ENCODE results near the gene P4HA1.
"Not testable (repeated sequence)": the region's sequence is repeated elsewhere in the genome, so short reads cannot be mapped to it uniquely, and the experiment has no call there.

Gene P4HA1

GRCh38 chr10:73096449-73097304, at the start of gene P4HA1:
TSS of gene P4HA1 (minus strand) at chr10:73096866. CDS start at chr10:73074883, 21,983 bp downstream.
- DNase-seq, result peak; percentile 99

DNA sequence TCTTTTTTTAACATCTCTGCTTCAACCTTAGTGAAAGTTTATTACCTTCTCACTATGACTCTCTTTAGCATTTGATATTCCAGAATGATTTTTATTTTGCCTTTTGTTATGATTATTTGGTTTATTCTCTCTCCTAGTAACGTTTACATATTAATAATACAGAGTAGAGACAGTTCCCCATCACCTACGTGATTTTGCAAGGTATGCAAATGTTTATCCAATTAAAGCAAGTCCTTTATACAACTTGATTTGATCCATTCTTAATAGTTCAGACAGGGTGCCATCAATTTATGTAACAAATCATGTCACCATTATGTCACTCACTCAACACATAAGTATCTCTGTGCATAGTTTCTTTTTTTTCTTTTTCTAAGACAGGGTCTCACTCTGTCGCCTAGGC, 44.9 kb upstream of the P4HA1 start:
- no peak for DNase-seq

- DNase-seq, result no peak
These were observed 42.6 kb upstream of the P4HA1 start for GRCh38 chr10:73139251-73139650.

GRCh38 chr10:73136627-73137026, 40.0 kb upstream of the P4HA1 start:
- DNase-seq, result no peak

DNA sequence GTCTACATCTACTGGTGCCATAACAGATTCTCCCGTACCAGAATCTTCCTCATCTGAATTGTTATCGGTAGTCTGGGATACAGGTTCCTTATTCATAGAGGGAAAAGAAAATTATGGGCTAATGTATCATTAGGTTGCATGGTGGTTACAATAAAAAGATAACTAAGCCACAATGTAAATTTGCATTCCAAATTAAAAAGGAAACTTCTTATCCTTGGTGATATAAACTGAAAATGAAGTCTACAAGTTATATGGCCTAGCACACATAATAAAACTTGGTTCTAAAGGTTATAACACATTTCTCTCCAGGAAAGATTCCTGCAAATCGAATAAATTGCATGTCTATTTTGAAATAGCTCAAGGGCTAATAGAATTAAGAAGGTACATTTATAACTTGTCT, 38.1 kb upstream of the P4HA1 start:
- DNase-seq, result no peak

DNA sequence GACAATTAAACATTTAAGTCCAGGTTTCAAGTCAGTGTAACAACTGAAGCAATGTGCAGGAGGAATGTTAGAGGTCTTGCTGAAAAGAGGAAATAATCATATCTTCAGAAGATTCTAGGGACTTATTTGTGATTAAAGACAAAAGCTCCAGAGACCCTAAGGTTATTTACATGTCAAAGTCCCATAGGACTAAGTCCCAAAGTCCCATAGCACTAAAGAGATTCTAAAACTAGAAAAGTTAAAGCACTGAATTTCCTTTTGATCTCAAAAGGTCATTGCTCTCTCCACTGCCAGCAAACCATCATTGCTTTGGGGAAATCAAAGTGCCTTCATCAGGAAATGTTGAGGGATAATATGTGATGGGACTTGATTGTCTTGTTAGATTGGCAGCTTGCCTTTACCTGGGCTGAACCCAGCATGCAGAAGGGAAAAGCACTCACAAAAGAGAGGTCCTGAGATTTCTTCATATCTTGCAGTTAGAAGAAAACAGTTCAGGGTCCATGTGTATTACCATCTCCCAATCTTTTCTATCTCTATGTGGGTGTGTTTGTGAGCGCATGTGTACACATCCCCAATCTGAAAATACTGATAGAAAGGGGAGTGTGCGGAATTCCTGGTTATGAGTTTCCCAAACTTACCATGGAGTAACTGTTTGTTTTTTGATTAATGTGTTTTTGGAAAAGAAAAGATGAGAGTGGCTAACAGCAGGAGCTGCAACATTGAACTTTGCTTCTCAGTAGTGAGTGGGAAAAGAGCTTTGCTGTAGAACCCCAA, 35.4 kb upstream of the P4HA1 start:
- no peak for DNase-seq

- no peak for DNase-seq
These were observed 34.6 kb upstream of the P4HA1 start for GRCh38 chr10:73131301-73131700.

DNA sequence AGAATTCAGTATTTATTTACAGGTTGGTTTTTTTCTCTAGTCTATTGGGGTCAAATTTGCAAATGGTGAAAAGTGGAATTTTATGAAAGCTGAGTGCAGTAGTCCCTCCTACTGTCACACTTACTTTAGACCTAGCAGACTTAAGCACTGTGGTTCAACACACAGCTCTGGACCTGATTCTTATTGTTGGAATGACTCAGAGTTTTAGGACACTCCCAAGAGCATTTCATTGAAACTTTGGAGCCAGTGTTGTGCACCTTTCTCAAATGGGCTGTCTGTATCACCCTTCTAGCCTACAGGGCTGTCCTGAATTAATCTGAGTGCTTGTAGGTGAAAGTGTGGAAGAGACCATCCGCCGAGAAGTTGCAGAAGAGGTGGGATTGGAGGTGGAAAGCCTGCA, 29.7 kb upstream of the P4HA1 start:
- no peak for DNase-seq

DNA sequence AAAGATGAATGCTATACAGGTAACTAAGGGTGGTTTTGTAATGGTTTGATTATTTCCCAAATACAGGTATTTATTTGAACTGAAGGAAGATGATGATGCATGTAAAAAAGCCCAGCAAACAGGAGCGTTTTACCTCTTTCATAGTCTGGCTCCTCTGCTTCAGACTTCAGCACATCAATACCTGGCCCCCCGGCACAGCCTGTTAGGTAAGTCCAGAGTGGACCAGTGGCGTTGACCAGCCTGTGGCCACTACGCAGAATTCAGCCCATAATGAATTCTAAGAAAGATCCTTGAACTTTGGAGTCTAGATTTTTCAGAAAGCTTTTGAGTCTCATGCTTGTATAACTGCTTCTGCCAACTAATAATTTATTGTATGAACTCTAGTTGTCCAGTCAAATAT, 23.3 kb upstream of the P4HA1 start:
- DNase-seq, result no peak

DNA sequence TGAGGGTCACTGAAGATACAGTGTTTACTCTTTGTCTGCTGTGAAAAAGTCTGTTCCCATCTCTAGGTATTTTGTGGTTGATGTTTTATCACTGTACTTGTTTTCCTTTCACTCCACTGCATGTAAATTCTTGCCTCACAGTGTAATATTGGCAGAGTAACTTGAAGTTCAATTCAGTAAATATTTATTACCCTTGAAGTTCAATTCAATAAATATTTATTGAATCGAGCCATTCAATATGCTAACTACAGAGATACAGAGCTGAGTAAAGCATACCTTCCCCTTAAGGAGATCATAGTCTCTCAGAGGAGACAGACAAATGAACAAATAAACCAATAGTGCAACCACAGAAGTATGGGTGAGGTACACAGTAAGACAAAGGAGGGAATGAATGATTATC, 22.8 kb upstream of the P4HA1 start:
- DNase-seq, result no peak

DNA sequence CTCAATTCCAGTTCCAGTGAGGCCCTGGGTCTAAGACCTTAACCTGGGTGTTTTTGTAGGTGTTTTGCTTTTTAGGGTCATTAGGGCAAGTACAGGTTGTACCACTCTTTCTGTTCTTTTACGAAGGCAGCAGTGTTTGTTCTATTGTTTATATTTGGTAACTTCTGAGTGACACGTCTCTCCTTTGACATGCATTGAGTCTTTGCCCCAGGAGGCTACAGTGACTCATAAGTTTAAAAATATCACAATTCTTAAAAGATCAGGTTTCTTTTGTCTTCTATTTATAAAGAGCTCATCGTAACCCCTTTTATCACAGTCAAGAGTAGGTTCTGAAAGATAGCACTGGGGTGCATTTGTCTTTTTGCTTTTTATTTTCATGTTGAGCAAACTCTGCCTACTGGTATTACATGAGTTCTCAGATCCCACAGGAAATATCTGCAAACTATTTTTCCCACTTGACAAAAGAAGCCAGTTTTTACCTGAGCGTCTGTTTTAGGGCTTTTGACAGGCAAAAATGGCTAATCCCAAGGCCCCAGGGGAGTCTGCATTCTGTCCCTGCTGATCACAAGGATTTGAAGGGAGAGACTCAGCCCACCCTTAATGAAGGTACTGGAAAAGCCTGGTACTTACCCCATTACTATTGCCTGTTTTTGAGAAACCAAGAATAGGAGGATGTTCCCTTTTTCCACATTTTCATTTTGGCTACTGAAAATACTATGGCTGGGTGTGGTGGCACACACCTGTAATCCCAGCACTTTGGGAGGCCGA, 21.5 kb upstream of the P4HA1 start:
- no peak for DNase-seq

DNA sequence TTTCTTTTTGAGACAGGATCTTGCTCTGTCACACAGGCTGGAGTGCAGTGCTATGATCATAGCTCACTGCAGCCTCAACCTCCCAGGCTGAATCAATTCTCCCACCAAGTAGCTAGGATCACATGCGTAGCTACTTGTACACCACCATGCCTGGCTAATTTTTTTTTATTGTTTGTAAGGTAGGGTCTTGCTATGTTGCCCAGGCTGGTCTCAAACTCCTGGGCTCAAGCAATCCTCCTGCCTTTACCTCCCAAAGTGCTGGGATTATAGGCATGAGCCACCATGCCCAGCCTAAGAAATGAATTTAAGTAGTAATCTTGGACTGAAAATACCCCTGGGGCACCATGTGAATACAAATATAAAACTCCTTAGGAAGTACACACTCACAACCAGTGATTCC, 19.4 kb upstream of the P4HA1 start:
- no peak for DNase-seq

GRCh38 chr10:73113551-73113950, 16.9 kb upstream of the P4HA1 start:
- no peak for DNase-seq

GRCh38 chr10:73112032-73112431, 15.4 kb upstream of the P4HA1 start:
- DNase-seq, result not testable (repeated sequence)

GRCh38 chr10:73110345-73110849, 13.7 kb upstream of the P4HA1 start, which contains the start of gene NUDT13:
TSS of gene NUDT13 (plus strand) at chr10:73110455. CDS start at chr10:73114366, 3,911 bp downstream.
- DNase-seq, result peak; percentile 15 to 47

- DNase-seq, result not testable (repeated sequence)
These were observed 12.6 kb upstream of the P4HA1 start for GRCh38 chr10:73109248-73109652.

DNA sequence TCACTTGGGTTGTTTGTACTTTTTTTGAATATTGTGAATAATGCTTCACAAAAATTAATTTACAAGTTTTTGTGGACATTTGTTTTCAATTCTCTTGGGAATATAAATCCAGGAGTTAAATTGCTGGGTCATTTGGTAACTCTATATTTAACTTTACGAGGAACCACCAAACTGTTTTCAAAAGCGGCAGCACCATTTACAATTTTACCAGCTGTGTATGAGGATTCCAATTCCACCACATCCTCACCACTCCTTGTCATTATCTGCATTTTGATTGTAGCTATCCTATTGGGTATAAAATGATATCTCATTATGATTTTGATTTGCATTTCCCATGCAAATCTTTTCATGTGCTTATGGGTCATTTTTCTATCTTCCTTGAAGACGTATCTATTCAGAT, 9.6 kb upstream of the P4HA1 start:
- DNase-seq, result no peak

DNA sequence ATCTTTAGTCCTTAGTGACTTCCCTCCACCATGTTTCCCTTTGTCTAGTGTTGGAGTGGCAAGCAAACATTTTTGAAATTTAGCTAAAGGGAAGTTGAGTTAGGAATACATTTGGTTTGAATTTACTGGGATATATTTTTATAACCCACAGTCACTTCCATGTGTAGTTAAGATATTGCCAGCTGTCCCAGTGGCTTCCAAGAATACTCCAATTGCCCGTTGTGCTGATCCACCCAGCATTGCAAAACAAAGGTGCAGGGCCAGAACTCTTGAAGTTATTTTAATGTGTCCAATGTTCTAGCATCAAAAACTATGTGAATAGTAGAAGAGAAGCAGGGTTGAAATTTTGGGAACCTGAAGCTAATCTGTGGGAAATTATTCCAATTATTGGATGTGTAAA, 2.5 kb upstream of the P4HA1 start:
- DNase-seq, result no peak

DNA sequence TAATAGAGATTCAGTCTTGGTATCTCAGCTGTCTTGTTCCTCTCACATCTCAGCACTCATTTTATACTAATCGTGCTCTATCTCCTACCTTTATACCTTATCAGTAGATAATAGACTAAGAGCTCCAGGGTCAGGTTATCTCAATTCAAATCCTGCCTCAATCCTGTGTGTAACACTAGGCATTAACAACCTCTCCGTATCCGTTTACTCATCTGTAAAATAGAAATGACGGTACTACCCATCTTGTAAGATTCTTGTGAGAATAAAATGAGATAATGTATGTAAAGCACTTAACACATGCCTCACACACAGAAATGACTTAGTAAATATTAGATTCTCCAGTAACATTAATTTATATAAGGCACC, 622 bp upstream of the P4HA1 start:
- DNase-seq, result no peak

GRCh38 chr10:73096041-73096448, 621 bp downstream of the P4HA1 start:
- peak; percentile 63 to 65 for DNase-seq

GRCh38 chr10:73095481-73096021, 1.1 kb downstream of the P4HA1 start:
- peak; percentile 5 to 12 for DNase-seq

DNA sequence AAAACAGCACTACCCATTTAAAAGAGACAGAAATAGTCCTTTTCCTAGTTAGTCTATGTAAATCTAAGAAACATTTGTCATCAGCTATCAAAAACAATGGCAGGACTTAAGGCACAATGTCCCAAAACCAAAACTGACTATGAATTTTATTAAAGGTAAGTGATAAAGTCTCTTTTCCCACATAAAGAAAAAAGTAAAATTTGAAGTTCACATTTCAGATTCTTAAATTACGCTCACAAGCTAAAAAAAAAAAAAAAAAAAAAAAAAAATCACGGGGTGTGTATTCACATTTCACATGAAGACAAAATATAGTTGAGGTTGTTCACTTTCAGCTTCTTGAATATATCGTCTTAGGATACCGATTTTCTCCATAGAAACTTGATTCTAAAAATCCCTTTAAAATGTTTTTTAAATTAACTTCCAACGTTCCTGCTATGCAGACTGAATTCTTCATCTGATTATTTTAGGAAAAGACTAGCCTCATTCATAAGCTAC, 1.6 kb downstream of the P4HA1 start:
- DNase-seq, result no peak

Measured in stimulated activated CD4-positive, alpha-beta T cell treated with anti-CD3 and anti-CD28 coated beads, Interleukin-4, amount 100 ng/mL, for 4 hours (primary cell).